Fibroblast of lung (primary cell): Measurements from ENCODE around the gene DNER. TPM values are rescaled to one million over a fixed set of nuclear protein-coding genes. Genes with fewer than 3 reads are reported as not detected.

Experiments
- DNase-seq, 2 donors: peaks; one replicate each; pipeline versions ENCODE4 v3.0.0 to v3.0.0-alpha.2; 2010; ENCODE audit warnings: low read depth in 2 of 2
- H2AFZ ChIP-seq: 2 replicates; pipeline ENCODE4 v1.5.1; 2012; ENCODE audit warnings: low read length, control low read depth, inconsistent platforms
- H3K27ac ChIP-seq: 2 replicates; pipeline ENCODE4 v1.5.1; 2011; ENCODE audit warnings: low read length, control low read depth; ENCODE audit not compliant: insufficient read depth
- H3K27me3 ChIP-seq: 2 replicates; pipeline ENCODE4 v1.5.1; 2011; ENCODE audit warnings: mild to moderate bottlenecking, low read length; ENCODE audit not compliant: control insufficient read depth, insufficient read depth
- H3K36me3 ChIP-seq: 2 replicates; pipeline ENCODE4 v1.5.1; 2011; ENCODE audit warnings: low read length; ENCODE audit not compliant: control insufficient read depth, insufficient read depth
- H3K4me1 ChIP-seq: 2 replicates; pipeline ENCODE4 v1.5.1; 2011; ENCODE audit warnings: low read length; ENCODE audit not compliant: control insufficient read depth, insufficient read depth; ENCODE audit errors: extremely low read depth
- H3K4me2 ChIP-seq: 2 replicates; pipeline ENCODE4 v1.5.1; 2011; ENCODE audit warnings: low read length, control low read depth; ENCODE audit not compliant: insufficient read depth; ENCODE audit errors: extremely low read depth
- H3K4me3 ChIP-seq, 4 experiments: fragments of 200-600 bp in 1 of 4; sonication (generic) in 1 of 4; replicated peaks in 1 of 4; 2 replicates each; pipeline ENCODE4 v1.5.1; 2011 to 2016; ENCODE audit warnings: low read length in 4 of 4, low read depth in 3 of 4, mild to moderate bottlenecking in 3 of 4, control low read depth in 2 of 4, inconsistent platforms in 1 of 4, mixed read lengths in 1 of 4; ENCODE audit not compliant: insufficient read depth in 1 of 4; ENCODE audit errors: control extremely low read depth in 1 of 4
- H3K79me2 ChIP-seq: 2 replicates; pipeline ENCODE4 v1.5.1; 2012; ENCODE audit warnings: mild to moderate bottlenecking, low read length, inconsistent platforms; ENCODE audit not compliant: control insufficient read depth, insufficient read depth
- H3K9ac ChIP-seq: 2 replicates; pipeline ENCODE4 v1.5.1; 2011; ENCODE audit warnings: mild to moderate bottlenecking, low read length, control low read depth; ENCODE audit not compliant: insufficient read depth
- H3K9me3 ChIP-seq: 2 replicates; pipeline ENCODE4 v1.5.1; 2012; ENCODE audit warnings: low read depth, low read length; ENCODE audit not compliant: control insufficient read depth, insufficient read depth
- H4K20me1 ChIP-seq: 2 replicates; pipeline ENCODE4 v1.5.1; 2011; ENCODE audit warnings: low read length; ENCODE audit not compliant: control insufficient read depth, insufficient read depth; ENCODE audit errors: extremely low read depth
- CTCF ChIP-seq, 2 donors: IDR thresholded peaks in 1 of 2; conservative IDR thresholded peaks in 1 of 2; 1 replicate in 1 of 2; 2 replicates in 1 of 2; pipeline ENCODE4 v1.5.1; 2011 to 2012; ENCODE audit warnings: low read length in 2 of 2, control low read depth in 1 of 2, inconsistent platforms in 1 of 2, low read depth in 1 of 2, mild to moderate bottlenecking in 1 of 2
- EZH2 ChIP-seq: IDR thresholded peaks from 2 replicates; pipeline ENCODE4 v1.5.1; 2012; ENCODE audit warnings: low read length, control low read depth, mild to moderate bottlenecking; ENCODE audit errors: missing control alignments
- polyA plus RNA-seq, 2 donors: library from polyadenylated mRNA; depleted of rRNA in 1 of 2; stranded (reverse) in 1 of 2; unstranded in 1 of 2; fragments of >200 nt; gene quantifications; 2 replicates each; pipeline ENCODE4 v1.2.1, GENCODE V29; 2011 to 2012; ENCODE audit warnings: missing spikeins in 1 of 2
- total RNA-seq: library from RNA; depleted of rRNA; stranded (reverse); fragments of >200 nt; gene quantifications from 2 replicates; pipeline ENCODE4 v1.2.1, GENCODE V29; 2014

The DNER gene
- total and polyA plus RNA-seq, 2 donors (not counting 1 experiment from before 2014, with no cell fraction given), result 0.33 to 0.43 TPM

GRCh38 chr2:229703909-229704630 lies 10.3 kb downstream of the DNER start:
- no peaks in the 10 kb centered on the region for H4K20me1 ChIP-seq
- no peak overlapping the region for H2AFZ ChIP-seq
- H3K36me3 ChIP-seq, result no peaks in the 10 kb centered on the region
- DNase-seq, result no peak
- no peak overlapping the region for H3K4me3 ChIP-seq
- no peaks in the 10 kb centered on the region for H3K4me1 ChIP-seq
- no peaks in the 10 kb centered on the region for H3K9me3 ChIP-seq
- no peak for TF ChIP-seq EZH2
- TF ChIP-seq CTCF (conservative IDR thresholded peaks at IDR 0.05 in 1 of 2, IDR thresholded peaks at IDR 0.05 in 1 of 2; ENCODE audit: low read depth in 1 of 2, low read length in 2 of 2), result no peak
- H3K27me3 ChIP-seq, result no peaks in the 10 kb centered on the region
- no peak overlapping the region for H3K9ac ChIP-seq
- H3K79me2 ChIP-seq, result no peaks in the 10 kb centered on the region
- H3K4me2 ChIP-seq, result no peak overlapping the region
- H3K27ac ChIP-seq, result no peak overlapping the region

GRCh38 chr2:229701716-229702115 lies 12.6 kb downstream of the DNER start:
- Histone ChIP-seq H3K36me3 (no peaks in the 10 kb centered on the region), H3K9ac (no peak overlapping the region), H3K9me3 (no peaks in the 10 kb centered on the region), H4K20me1 (no peaks in the 10 kb centered on the region), H3K4me1 (no peaks in the 10 kb centered on the region), H3K4me3 (no peak overlapping the region), H3K27ac (no peak overlapping the region), H3K4me2 (no peak overlapping the region), H3K79me2 (no peaks in the 10 kb centered on the region), H2AFZ (no peak overlapping the region), H3K27me3 (no peaks in the 10 kb centered on the region)
- TF ChIP-seq CTCF (conservative IDR thresholded peaks at IDR 0.05 in 1 of 2, IDR thresholded peaks at IDR 0.05 in 1 of 2; ENCODE audit: low read depth in 1 of 2, low read length in 2 of 2), result no peak
- DNase-seq, result no peak

DNA sequence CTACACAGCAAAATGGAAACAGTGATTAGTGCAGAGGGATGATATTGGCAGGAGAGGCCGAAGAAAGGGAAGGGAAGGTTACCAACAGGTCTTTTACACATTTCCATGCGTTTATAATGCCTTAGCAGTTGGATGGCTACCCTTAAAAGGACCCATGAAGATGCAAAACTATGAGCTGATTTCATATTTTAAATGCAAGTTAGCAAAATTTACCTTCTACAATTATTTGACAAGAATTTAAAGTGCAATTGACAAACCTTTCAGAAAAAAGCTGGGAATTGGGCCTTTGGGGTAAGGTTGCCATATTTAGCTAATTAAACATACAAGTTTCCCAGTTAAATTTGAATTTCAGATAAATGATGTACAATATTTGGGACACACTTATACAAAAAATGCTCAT lies 13.3 kb downstream of the DNER start:
- Histone ChIP-seq H3K27ac (no peak overlapping the region), H3K9ac (no peak overlapping the region), H3K9me3 (no peaks in the 10 kb centered on the region), H3K4me2 (no peak overlapping the region), H3K4me1 (no peaks in the 10 kb centered on the region), H3K27me3 (no peaks in the 10 kb centered on the region), H3K4me3 (no peak overlapping the region), H2AFZ (no peak overlapping the region), H3K36me3 (no peaks in the 10 kb centered on the region), H4K20me1 (no peaks in the 10 kb centered on the region), H3K79me2 (no peaks in the 10 kb centered on the region)
- TF ChIP-seq CTCF (conservative IDR thresholded peaks at IDR 0.05 in 1 of 2, IDR thresholded peaks at IDR 0.05 in 1 of 2; ENCODE audit: low read depth in 1 of 2, low read length in 2 of 2) (no peak), EZH2 (no peak)
- no peak for DNase-seq
